HG03095 (cell line): ENCODE data around the gene RECK.

Source experiments
- ATAC-seq: cut with Tn5 transposase; IDR thresholded peaks from one replicate; pipeline ENCODE4 v1.9.1; 2021; ENCODE audit warnings: moderate library complexity; ENCODE audit not compliant: unreplicated experiment

The RECK gene

DNA sequence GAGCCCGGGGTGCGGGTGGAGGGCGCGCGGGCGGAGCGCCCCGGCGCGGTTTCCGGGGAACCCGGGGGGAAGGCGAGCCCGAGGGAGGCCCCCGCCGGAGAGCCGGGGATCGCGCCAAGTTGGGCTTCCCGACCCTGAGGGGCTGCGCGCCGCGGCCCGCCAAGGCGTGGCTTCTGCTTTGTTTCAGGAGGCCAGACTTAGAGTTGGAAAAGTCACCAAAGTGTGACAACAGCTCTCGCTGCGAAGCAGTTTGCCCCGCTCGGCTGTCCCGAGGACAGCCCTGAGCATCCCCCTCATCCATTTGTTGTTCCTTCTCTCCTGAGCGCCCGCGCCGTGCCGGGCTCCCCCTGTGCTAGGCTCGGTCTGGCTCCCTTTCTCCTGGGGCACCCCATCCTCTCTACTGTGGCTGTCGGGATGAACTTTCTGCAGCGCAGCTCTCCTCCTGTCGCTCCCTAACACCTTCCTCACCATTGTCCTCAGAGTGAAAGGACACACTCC lies 100.2 kb downstream of the RECK start:
- peak; percentile 36 for ATAC-seq

DNA sequence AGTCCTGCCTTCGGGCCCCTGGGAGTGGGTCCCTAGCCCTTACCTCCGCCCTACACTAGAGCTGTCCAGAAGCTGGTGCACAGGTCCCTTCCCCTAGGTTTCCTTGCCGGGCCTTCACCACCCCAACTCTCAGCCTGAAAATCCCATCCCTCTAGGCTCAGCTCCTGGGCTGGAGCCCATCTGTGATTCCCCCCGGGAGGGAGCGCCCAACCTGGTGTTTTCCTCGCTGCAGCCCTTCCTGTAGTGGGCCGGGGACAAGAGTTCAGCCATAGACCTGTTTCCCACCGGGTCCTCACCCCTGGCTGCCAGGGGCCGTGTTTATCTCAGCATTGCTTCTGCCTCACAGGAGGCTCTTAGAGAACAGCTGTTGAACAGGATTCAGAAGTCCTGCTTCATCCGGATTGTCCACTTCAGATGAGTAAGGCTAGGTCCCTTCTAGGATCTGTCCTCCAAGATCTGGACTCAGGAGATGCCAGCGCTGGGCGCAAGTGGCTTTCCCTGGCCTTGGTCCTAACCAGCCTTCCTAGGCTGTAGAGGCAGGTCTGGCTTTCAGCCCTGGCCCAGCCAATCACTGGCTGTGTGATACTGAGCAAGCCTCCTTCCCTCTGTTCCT lies 100.8 kb downstream of the RECK start:
- no peak for ATAC-seq

DNA sequence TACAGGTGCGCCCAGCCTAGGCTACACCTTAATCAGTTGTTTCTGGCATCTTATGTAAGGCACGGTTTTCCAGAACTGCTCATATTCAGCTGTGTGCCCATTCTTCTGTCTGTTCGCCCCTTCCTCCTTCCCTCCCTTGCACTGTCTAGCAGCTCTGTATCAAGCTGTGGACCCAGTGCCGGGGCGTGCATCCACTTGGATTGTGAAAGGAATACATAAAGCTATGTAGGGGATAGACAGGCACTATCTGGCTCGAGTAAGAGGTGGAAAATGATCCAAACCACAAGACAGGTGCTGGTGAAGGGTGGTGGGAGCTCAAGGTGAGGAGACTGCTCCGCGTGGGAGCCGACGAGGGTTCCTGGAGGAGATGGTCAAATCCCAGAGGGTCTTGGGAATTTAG lies 101.8 kb downstream of the RECK start:
- no peak for ATAC-seq

DNA sequence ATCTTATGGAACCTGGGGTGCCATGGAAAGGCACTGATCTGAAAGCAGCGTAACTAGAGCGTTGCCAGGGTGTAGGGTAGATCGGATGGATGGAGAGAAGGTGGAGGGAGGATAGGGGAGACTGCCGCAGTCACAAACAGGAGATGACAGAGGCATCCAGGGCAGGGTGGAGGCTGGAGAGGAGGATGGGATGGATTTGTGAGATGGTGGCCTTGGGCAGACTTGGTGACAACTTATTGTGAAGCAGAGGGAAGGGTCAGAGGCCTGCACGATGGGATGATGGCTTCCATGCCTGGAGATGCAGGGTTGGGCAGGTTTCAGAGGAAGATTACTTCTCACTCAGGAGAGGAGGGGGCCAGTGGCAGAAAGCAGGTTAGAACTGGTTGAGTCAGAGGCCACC lies 102.2 kb downstream of the RECK start:
- no peak for ATAC-seq

DNA sequence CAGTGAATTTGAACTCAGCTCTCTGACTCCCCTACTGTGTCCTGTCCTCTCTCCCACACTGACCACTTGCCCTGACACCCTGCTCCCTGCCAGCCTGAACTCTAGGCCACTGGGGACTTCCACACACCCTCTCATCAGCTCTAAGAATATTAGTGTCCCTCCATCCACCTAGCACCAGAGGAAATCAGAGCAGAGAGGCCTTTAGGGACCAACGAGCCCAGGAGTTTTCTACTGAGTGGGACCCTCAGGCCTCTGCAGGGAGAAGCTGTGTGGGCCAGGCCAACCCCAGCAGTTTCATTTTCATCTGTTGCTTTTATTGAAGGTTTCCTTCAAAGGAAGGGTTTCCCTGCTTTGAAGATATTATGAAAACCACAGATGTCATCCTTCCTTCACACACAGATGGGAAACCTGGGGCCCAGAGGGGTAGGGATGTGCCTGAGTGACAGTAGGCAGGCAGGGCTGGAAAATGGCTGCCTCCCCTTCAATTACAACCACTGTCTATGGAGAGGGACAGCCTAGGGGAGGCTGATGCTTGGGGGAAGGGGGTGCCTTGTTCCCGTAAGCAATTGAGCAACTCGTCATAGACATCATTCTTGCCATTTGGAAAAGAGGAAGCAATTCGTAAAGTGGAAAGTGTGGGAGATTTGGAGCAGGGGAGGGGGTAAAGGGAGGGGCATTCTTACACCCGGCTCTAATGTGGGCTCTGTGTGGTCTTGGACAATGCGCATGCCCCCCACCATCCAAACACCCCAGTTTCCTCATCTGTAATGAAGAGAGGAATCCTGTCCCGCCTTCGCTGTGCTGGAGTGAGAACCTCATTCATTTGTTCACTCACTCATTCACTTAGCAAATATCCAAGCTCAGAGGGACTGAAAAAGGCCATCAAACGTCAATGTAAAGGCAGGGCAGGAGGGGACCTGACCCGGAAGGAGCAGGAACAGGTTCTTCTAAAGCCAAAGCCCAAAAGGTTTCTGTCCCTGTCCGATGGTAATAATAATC lies 103.7 kb downstream of the RECK start:
- no peak for ATAC-seq

DNA sequence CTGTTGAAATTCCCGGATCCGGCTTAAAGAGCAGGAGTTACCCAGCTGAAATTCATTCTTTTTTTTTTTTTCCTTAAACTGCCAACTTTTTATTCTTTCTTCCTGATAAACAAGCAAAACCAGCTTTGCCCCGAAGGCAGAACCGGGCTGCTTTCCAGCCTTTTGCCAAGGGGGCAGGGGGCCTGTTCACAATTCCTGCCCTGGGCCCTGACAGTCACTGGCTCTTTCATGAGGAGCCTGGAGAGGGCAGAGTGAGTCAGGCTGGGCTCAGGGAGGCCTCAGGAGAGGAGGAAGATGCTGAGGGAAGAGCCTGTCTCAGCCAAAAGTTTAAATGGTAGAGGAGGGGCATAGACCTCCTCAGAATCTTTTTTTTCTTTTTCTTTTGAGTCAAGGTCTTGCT lies 104.6 kb downstream of the RECK start:
- no peak for ATAC-seq

DNA sequence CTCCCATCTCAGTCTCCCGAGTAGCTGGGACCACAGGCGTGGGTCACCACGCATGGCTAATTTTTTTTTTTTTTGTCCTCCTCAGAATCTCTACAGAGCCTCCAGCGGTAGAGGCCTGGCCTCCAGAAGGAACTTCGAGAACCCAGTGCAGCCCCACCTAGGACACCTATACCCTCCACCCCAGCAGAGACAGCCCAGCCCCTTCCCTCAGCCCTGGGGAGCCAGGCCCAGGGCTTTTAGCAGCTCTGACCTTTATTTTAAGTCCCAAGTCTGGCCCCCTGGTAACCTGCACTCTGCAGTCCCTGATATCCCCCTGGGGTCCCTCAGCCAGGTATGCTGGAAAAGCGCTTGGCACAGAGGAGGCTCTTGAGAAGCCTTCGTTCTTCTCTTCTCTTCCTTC lies 105.0 kb downstream of the RECK start:
- ATAC-seq = no peak

DNA sequence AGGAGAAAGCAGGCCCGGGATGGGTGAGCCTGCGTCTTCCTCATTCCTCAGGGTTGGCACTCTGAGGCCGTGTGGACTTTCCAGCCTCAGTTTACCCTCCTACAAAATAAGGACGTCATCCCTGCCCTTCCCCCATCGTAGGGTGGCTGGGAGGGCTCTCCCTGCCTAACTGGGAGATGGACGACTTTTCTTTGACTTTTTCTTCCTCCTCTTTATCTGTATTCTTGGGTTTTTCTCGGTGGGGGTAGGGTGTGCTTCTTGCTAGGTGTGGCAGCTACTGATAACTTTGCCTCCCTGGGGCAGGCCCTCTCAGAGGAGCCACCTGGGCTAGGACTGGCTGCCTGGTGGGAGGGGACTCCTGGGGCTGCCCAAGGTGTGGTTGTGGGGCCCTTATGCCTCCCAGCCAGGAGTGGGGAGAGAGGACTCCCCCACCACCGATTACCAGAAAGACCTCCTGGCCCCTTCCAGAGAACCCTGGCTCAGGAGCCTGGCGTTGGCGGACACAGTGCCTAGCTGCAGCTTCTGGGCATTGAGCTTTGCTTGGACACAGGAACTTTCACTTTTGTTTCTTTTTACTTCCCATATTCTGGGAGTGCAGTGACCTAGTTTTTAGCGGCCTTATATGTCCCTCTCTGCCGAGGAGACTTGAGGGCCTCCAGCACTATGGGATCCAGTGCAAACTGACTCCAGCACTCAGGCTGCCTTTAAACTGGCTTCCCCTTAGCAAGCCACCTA lies 106.0 kb downstream of the RECK start:
- ATAC-seq = no peak

DNA sequence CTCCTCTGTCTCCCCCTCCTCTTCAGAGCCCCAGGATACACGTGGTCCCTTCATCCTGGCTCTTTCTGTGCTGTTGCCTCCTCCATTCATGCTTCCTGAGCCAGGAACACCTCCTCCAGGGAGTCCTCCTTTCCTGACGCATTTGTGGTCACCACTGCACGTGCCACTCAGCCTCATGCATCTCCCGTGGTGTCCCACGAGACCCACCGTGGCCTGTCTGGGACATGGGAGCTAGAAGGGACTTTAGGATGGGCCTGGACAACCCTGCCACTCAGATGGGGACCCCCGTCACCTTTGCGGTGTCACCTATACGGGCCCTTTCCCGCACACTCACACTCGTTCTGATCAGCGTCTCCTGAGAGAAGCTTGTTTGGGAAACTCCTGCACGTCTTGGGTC lies 106.5 kb downstream of the RECK start:
- no peak for ATAC-seq

DNA sequence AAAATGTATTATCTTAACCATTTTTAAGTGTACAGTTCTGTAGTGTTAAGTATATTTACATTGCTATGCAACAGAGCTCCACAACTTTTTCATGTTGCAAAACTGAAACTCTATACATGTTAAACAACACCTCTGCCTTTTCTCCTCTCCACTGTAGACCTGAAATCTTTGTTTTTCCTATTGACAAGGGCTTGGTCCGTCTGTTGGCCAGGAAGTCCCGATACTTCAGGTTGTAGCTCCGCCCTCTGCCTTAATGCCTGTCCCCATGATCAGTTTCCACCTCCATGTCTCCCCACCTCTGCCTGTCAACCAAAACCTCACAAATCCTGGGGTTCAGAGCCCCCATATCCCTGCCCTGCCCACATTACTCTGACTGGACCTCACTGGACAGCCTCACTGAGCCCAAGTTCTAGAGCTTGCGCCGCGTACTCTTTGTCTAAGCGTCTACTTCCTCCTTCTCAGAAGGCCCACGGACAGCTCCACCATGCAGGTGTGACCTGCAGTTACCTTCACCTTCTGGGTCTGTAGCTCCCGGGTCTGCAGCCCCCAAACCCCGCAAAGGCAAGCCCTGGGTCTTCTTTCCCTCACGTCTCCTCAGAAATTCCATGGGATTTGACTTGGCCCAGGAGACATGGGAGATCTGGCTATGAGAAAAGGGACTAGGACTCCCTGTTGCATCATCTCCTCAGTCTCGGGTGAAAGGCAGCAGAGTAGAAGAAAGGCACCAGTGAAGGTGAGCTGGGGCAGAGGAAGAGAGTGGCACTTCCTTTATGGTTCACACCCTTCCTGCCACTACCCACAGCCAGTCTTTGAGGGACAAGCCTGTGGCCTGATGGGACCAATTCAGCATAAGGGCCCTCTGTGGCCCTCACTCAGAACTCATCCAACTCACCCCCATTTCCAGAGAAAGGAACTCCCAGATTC lies 107.9 kb downstream of the RECK start:
- no peak for ATAC-seq

DNA sequence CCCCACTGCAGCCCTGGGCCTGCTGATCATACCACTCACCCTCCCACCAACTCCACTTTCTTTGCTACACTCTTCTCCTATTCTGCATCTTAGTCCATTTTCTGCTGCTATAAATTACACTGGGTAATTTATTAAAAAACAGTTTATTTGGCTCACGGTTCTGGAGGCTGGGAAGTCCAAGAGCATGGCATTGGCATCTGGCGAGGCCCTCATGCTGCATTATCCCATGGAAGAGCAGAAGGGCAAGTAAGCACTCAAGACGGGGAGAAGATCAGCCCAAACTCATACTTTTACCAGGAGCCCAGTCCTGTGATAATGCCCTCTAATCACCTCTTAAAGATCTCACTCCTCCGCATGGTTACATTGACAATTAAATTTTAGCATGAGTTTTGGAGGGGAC lies 109.3 kb downstream of the RECK start:
- no peak for ATAC-seq

DNA sequence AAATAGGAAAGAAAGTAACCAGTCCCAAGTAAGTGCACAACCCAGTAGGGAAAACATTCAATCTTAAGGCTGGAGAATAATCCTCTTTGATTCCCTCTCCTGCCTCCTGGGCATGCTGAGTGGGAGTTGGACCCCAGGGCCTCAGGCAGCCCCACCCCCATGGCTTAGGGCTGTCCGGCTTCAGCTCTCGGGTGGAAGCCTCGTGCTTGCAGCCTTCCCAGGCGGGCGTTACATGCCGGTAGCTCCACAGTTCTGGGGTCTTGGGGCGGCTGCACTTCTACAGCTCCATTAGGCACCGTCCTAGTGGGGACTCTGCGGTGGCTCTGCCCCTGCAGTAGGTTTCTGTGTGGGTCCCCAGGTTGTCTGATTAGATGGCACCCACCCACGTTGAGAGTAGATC lies 109.9 kb downstream of the RECK start:
- no peak for ATAC-seq

DNA sequence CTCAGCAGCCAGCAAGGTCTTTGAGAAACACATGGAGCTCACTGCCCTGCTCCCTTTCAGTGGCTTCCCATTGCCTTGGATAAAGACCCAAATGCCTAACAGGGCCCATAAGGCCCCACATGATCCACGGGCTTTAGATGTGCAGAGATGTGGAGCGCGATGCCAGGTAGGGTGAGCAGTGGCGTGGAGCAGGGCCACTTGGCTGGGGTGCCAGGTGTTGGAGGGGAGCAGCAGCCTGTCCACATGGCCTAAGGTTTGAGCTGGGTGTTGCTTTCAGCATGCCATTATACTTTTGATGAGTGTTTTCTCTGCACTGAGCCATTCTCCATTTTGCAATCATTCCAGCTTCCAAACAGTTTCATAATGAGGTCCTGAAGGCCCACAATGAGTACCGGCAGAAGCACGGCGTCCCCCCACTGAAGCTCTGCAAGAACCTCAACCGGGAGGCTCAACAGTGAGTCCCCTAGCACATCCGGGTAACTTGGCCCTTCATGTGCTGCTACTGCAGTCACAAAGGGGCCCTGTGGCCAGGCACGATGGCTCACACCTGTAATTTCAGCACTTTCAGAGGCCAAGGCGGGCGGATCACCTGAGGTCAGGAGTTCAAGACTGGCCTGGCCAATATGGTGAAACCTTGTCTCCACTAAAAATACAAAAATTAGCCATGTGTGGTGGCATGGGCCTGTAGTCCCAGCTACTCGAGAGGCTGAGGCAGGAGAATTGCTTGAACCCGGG lies 110.9 kb downstream of the RECK start:
- ATAC-seq = no peak

DNA sequence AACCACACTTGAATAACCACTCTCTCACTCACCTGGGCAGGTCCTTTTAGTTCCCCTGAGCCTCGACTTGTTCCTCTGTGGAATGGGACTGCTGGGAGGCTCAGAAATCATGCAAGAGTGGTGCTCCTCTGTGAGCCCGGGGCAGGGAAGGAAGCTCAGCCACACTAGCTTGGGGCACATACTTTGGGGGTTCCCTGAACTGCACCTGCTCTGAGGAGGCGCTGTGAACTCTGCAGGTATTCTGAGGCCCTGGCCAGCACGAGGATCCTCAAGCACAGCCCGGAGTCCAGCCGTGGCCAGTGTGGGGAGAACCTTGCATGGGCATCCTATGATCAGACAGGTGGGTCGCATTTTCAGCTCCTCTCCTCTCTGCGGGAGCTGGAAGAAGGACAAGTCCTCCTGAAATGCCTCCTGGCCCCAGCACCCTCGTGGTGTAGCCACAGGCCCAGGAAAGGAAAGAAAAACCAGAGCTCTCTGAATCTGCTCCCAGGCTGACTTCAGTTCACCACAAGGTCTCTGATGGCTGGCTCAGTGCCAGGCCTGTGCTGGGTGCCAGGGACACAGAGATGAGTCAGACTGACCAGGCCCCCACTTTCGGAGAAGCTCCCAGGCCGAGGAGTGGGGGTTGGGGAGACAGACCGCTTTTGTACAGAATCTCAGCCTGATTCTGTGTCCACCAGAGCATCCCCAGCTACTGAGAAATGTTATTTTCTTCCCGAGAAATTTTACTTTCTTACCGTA lies 111.8 kb downstream of the RECK start:
- peak; percentile 34 for ATAC-seq

DNA sequence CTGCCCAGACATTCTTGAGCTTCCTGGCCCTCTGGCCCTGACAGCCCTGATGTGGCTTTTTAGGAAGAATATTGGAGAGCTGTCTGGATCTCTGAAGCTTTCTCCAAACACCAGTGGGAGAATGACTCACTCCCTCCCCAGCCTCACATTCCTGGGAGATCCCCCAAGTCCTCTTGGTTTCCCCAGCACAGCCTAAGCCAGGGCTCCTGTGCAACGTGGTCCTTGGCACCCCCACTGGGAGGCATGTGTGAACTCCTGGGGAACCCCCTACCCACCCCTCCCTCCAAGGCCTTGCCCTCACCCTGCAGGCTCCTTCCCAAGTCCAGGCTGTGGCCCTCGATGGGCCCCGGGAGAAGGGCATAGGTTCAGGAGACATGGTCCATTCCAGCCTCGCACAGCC lies 112.5 kb downstream of the RECK start:
- ATAC-seq = no peak

DNA sequence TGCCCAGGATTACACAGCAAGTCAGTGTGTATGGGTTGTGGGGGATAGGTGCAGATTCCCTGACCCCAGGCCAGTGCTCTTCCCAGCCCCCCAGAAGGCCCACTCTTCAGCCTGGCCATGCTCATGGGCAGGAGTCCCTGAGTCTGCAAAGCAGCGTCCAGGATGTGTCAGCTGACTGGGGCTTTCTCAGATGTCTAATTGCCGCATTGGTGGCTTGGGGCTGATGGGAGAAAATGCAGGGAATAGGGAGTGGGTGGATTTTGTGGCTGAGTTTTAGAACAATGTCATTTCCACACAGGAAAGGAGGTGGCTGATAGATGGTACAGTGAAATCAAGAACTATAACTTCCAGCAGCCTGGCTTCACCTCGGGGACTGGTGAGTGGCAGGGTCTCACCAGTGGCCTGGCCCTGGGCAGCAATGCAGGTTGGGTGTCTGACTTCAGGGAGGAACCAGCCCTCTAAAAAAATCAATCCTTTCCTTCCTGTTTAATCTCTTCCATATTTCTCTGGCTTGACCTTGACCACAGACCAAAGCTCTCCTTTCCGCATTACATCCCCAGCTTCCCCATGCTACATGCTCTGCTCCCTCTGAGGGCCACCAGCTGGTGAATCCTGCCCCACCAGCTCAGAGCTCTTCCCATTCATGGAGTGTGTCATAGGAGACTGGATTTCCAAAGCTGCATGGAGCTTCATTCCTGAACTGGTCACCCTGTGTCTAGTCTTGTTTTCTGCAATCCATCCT lies 114.0 kb downstream of the RECK start:
- no peak for ATAC-seq

DNA sequence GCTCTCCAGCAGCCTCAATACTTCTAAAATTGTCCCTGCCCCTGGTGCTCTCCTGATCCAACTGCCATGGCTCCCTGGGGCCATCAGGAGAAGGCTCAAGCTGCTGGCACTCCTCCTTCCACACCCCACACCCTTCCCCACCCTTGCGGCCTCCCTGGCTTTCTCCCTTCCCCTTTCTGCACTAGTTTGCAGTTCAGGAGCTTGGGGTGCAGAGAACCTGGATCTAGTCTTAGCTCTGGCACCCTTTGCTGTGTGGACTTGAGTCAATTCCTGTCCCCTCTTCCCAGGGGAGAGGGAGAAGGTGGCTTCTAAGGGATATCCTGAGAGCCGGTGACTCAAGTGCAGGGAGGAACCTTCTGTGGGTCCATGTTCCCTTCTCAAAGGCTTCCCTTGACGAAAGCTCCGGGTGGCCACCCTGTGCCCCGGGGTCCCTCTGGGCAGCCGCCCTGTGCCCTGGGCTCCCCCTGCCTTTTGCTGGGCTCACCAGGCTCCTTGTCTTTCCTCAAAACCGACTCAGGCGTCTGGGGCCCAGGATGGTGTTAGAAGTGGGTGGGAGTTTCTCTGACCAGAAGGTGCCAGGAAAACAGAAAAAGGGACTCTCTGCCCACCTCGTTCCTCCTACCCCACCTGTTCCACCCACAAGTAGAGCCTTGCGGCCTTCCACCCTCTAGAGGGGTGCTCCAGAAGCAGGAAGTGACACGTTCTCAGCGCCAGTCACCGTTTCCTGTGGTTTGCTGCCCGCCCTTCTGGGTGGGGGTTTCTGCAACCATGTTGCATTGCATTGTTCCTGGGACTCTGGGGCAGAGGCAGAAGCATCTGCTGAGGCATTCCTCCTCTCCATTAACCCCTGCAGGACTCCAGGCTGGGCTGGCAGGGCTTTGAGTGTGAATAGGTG lies 114.8 kb downstream of the RECK start:
- ATAC-seq = peak; percentile 81
